ENCODE data around the gene KIF18B. TPM values are rescaled to one million over a fixed set of nuclear protein-coding genes. Genes with fewer than 3 reads are reported as not detected.

The KIF18B gene
- total RNA-seq, 1 donor from 2014 or later = 22.5 TPM

DNA sequence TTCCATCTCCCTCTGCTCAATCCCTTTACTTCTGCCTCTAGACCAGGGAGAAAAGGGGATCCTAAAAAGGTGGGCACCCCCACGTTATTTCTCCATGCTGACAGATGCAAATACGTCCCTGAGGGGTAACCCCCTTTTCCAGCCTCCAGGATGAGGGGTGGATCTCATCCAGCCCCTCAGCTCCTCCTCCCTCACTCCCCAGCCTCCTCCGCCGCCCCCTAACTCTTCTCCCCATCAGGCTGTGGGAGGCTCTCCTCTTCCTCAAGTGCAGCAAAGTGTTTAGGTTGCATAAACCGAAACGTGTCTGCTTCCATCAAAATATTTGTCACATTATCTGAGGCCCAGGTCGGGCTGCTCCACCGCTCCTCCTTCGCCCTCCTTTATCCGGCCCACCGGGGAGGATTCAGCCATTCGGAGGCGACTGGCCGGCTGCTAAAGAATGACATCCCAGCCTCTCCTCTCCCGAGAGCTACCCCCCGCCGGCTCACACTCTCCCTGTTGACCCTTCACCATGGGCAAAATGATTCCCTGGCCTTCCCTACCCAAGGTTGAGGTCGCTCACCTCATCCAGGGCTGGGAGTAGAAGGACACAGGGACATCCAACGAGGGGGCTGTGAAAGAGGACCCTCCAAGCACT, 21.7 kb upstream of the KIF18B start:
- TF ChIP-seq, protein P1, sequence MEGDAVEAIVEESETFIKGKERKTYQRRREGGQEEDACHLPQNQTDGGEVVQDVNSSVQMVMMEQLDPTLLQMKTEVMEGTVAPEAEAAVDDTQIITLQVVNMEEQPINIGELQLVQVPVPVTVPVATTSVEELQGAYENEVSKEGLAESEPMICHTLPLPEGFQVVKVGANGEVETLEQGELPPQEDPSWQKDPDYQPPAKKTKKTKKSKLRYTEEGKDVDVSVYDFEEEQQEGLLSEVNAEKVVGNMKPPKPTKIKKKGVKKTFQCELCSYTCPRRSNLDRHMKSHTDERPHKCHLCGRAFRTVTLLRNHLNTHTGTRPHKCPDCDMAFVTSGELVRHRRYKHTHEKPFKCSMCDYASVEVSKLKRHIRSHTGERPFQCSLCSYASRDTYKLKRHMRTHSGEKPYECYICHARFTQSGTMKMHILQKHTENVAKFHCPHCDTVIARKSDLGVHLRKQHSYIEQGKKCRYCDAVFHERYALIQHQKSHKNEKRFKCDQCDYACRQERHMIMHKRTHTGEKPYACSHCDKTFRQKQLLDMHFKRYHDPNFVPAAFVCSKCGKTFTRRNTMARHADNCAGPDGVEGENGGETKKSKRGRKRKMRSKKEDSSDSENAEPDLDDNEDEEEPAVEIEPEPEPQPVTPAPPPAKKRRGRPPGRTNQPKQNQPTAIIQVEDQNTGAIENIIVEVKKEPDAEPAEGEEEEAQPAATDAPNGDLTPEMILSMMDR (conservative IDR thresholded peaks at IDR 0.05; ENCODE audit: low read depth, low read length) = no peak
- H3K4me3 ChIP-seq (ENCODE audit: low read depth, low read length) = no peak overlapping the region
- no peak for DNase-seq (ENCODE audit: low read depth)

DNA sequence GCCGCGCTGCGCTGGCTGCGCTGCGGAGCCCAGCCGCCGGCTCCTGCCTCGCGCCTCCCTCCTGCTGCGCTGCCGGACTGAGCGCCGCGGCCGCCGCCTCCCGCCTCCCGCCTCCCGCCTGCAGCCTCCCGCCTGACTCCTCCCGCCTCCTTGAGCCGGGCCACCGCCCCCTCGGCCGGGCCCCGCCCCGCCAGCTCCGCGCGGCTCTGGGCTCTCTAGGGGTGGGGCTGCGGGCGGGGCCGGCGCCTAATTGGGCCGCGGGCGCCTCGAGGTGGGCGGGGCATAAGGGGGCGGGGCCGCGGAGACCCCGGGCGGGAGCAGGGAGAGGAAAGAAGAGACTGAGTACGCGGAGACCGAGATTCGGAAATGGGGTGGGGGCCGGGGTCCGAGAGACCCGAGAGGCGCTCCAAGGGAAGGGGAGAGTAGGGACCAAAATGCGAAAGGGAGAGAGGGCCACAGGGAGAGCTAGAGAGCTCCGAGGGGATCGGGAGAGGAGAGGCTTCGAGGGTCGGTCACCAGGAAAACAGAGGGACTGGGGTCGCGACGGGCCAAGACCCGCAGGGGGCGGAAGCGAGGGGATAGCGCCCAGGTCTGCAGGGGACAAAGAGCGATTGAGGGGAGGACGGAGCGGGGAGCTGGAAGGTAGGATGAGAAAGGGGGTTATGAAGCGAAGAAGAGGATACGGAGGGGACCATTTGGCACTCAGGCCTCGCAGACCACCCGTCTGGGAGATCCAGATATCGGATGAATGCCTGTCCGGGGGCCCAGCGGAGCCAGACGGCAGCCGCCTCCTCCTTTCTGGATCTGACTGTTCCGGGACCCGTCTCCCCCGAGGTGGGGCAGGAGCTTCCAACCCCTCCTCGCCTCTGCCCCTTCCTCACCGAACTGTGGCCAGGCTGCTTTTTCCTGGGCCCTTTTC, 20.9 kb upstream of the KIF18B start, which contains the start of gene C1QL1:
Gene C1QL1 (minus strand): TSS at position 79 of the 919 bp plus-strand sequence. CDS start 255 bp downstream, outside the sequence.
- TF ChIP-seq, protein P1 (conservative IDR thresholded peaks at IDR 0.05; ENCODE audit: low read depth, low read length) = peak; percentile 15
- peak within 1 kb of the TSS; percentile 56 for H3K4me3 ChIP-seq (ENCODE audit: low read depth, low read length)
- DNase-seq (ENCODE audit: low read depth) = no peak

DNA sequence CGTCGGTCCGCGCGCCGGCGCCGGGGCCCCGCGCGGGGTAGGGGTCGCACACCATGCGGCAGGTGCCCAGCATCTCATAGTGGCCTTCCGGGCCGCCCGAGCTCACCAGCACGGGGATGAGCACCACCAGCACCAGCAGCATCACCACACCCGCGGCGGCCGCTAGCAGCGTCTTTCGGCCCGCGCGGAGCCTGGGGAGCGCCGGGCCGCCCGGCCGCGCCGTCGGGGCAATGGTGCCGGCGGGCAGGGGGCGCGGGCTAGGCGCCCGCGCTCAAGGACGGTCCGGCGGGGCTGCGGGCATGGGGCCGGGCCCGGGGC, 20.3 kb upstream of the KIF18B start:
- DNase-seq (ENCODE audit: low read depth) = no peak
- H3K4me3 ChIP-seq (ENCODE audit: low read depth, low read length) = no peak overlapping the region
- TF ChIP-seq, protein P1 (conservative IDR thresholded peaks at IDR 0.05; ENCODE audit: low read depth, low read length) = no peak

DNA sequence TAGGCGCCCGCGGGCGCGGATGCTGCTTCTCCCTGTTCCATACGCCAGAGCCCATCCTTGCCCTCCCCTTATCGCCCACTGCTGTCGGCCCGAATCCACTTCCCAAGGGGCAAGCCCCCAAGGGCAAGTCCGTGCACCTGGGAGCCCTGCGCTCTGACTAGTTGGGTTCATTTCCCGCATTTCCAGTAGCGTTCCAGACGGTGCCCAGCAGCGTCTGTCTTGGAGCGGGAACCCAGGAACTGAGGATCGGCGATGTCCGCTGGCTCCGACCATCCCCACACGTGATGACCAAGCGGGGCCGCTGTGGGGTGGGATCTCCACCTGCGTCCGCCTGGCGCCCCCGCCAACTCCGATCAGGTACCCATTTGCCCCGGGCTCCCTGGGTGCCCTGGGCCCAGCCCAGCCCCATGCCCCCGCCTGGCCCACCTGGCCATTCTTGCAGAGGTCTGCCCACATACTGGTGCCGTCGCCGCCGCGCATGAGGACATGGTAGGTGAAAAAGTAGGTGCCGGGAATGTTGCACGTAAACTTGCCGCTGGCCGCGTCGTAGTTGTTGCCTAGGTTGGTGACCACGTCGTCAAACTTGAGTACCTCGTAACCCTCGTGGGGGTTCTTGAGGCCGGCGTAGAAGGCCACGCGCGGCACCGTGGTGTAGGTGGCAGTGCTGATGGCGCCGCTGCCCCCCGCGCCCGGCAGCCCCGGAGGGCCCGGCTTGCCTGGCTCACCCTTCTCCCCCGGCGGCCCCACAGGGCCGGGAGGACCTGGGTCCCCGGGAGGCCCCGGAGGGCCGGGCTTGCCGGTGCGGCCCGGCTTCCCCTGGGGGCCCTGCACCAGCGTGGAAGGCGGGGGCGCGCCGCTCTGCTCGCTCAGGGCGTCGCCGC, 19.7 kb upstream of the KIF18B start:
- DNase-seq (ENCODE audit: low read depth) = no peak
- TF ChIP-seq, protein P1 (conservative IDR thresholded peaks at IDR 0.05; ENCODE audit: low read depth, low read length) = no peak
- H3K4me3 ChIP-seq (ENCODE audit: low read depth, low read length) = no peak overlapping the region

DNA sequence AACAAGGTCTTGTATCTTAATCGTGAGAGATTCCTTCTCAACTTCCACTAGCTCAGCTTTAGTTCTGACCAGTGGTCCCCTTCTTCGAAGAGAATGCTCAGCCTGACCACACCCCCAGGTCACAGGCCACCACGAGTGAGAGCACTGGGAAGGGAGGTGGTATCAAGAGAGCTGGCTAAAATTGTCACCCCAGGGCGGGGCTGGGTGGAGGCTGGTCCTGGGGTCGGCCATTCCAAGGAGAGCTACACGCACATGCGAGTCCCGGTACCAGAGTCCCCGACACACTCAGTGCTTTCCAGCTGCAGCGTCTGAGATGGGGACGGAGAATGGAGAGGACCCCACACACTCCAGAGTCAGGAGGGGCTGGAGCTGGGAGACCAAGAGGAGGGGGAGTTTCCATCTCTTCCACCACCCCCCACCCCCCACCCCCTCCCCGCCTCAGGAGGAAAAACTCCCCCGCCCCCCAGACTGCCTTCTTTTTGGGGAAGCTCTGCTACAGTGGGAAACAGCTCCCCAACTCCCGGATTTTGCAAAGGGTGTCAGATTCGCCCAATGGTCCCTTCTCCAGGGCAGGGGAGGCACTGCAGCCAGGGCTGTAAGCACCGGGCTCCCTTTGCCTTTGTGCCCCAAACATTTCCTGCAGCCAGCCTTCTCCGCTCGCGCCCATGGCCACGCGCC, 18.9 kb upstream of the KIF18B start:
- no peak overlapping the region for H3K4me3 ChIP-seq (ENCODE audit: low read depth, low read length)
- TF ChIP-seq, protein P1 (conservative IDR thresholded peaks at IDR 0.05; ENCODE audit: low read depth, low read length) = no peak

More for the DNA sequence above, 18.9 kb upstream of the KIF18B start:
- DNase-seq (ENCODE audit: low read depth) = no peak

Measured in epithelial cell of proximal tubule (primary cell).